ENCODE measurements around the gene TASOR.
A peak's percentile ranks its signal among the peaks of the same experiment; 100 is the strongest.
"Not testable (repeated sequence)": the region's sequence is repeated elsewhere in the genome, so short reads cannot be mapped to it uniquely, and the experiment has no call there.

Gene TASOR

DNA sequence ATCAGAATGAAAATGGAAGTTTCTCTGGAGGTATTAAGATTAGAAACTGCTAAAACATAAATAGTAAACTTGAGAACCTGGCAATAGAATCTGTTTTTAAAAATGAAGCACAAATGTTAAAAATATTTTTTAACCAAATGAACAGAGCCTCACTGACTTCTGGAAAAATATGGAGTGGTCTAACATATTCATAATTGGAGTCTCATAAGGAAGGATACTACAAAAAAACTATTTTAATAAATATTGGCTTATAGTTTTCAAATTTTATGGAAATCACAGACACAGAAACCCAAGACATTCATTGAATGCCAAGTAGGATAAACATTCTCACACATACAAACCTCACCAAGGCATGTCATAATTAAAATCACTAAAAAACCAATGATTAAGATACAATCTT, 23.6 kb upstream of the TASOR start:
- TF ChIP-seq, protein P1, sequence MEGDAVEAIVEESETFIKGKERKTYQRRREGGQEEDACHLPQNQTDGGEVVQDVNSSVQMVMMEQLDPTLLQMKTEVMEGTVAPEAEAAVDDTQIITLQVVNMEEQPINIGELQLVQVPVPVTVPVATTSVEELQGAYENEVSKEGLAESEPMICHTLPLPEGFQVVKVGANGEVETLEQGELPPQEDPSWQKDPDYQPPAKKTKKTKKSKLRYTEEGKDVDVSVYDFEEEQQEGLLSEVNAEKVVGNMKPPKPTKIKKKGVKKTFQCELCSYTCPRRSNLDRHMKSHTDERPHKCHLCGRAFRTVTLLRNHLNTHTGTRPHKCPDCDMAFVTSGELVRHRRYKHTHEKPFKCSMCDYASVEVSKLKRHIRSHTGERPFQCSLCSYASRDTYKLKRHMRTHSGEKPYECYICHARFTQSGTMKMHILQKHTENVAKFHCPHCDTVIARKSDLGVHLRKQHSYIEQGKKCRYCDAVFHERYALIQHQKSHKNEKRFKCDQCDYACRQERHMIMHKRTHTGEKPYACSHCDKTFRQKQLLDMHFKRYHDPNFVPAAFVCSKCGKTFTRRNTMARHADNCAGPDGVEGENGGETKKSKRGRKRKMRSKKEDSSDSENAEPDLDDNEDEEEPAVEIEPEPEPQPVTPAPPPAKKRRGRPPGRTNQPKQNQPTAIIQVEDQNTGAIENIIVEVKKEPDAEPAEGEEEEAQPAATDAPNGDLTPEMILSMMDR (IDR thresholded peaks at IDR 0.05; ENCODE audit: low read depth, low read length), result no peak
- H3K4me3 ChIP-seq (ENCODE audit: low read depth, low read length), result no peak overlapping the region

DNA sequence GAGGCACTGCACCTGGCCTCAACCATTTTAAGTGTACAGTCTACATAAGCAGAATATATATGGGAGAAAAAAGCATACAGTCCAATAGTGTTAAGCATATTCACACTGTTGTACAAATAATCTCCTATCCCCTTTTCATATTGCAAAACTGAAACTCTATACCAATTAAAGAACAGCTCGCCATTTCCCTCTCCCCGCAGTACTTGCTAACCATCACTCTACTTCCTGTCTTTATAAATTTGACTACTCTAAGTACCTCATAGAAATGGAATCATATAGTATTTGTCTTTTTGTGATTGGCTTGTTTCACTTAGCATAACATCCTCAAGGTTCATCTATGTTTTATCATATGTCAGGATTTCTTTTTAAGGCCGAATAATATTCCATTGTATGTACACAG, 21.6 kb upstream of the TASOR start:
- TF ChIP-seq, protein P1 (IDR thresholded peaks at IDR 0.05; ENCODE audit: low read depth, low read length), result no peak

DNA sequence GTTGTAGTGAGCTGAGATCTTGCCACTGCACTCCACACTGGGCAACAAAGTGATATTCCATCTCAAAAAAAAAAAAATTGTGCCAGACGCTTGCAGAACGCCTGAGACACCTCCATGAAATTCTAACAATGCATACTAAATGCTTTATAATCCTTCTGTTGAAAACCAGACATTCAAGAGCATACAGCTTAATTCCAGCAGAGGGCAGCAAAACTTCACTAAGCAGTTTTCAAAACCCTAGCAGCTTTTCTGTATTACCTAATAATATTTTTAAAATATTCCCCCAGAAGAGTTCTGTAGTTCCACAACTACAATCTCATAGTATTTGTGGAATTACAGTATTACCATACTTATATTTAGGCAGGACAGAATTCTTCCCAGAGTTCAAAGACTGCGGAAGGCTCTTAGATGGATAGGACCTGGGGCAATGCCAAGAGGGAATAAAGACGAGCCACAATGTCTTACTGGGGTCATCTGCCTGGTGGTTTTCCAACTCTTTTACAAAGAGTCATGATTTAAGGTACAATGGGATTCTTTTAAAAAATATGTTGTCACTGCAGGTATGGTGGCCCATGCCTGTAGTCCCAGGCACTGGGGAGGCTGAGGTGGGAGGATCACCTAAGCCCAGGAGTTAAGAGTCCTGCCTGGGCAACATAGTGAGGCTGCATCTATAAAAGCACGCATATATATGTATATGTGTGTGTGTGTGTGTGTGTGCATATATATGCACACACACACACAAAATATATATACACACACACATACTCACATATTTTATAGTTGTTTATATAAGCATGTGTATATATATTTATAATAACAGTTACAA, 19.6 kb upstream of the TASOR start:
- TF ChIP-seq, protein P1 (IDR thresholded peaks at IDR 0.05; ENCODE audit: low read depth, low read length), result peak; percentile 68
- no peak overlapping the region for H3K4me3 ChIP-seq (ENCODE audit: low read depth, low read length)

More for the DNA sequence above, 21.6 kb upstream of the TASOR start:
- H3K4me3 ChIP-seq (ENCODE audit: low read depth, low read length), result no peak overlapping the region

DNA sequence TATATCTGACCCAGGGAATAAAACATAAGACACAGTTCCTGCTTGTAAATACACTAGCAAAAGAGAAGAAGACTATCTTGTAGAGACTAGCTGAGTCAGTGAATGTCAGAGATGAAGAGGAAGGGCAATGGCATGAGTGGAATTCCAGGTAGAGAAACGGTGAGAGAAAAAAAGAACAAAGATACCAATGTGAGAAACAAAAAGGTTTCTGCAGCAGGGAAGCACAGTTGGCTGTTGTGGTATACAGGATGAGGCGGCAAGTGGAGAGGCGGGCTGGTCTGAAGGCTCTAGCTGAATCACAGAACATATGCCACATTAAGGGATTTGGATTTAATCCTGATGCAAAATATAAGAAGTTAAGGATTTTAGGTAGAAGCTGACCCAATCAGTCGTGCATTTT, 17.1 kb upstream of the TASOR start:
- no peak overlapping the region for H3K4me3 ChIP-seq (ENCODE audit: low read depth, low read length)
- TF ChIP-seq, protein P1 (IDR thresholded peaks at IDR 0.05; ENCODE audit: low read depth, low read length), result no peak

DNA sequence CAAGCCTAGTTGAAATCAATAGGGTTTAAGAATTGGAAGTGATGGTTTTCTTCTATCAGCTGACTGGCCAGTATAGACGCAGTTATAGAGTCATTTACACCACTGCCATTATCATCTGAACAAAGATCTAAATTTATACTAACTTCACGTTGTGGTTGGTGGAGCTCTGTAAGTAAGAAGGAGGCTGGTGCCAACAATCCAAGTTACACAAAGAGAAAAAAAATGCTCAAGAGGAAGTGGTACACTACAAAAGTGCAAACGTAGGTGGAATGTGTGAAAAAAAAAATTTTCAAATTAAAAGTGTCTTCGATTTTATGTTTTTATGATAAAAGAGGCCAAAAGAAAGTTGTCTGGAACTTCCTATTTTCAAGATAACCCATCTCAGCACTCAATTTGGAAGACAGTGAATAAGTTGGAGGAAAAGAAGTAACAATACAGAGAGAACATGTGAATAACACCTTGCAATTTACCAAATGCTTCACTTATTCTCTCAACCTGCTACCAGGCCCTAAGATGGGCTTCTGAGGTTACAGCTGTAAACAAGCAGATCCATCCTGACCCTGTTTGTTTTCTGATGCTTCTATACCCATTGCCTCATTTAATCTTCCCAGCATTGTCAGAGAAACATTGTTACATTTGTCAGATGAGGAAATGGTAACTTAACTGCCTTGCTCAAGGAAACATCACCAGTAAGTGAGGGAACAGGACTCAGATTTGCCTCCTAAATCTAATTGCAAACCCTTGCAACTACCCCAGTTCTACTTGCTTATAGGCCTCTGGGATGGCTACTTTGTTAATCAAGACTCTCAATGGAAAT, 12.0 kb upstream of the TASOR start:
- TF ChIP-seq, protein P1 (IDR thresholded peaks at IDR 0.05; ENCODE audit: low read depth, low read length), result no peak
- no peak overlapping the region for H3K4me3 ChIP-seq (ENCODE audit: low read depth, low read length)

DNA sequence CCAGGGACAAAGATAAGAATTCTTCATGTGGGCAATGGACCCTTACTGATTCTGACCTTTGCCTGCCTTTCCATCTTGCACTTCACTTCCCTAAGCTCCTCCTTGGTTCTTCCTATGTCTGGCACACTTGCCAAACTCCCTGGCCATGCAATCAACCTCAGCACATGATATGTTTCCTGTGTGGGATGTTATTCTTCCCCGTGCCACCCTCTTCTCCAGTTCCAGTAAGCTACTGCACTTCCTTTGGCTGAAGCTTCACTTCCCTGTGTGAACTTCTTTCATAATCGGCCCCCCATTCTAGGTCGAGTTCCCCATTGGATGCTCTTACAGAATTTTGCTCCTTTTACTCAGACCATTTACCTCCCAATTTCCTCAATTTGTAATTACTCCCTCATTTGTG, 10.7 kb upstream of the TASOR start:
- TF ChIP-seq, protein P1 (IDR thresholded peaks at IDR 0.05; ENCODE audit: low read depth, low read length), result no peak
- H3K4me3 ChIP-seq (ENCODE audit: low read depth, low read length), result no peak overlapping the region

DNA sequence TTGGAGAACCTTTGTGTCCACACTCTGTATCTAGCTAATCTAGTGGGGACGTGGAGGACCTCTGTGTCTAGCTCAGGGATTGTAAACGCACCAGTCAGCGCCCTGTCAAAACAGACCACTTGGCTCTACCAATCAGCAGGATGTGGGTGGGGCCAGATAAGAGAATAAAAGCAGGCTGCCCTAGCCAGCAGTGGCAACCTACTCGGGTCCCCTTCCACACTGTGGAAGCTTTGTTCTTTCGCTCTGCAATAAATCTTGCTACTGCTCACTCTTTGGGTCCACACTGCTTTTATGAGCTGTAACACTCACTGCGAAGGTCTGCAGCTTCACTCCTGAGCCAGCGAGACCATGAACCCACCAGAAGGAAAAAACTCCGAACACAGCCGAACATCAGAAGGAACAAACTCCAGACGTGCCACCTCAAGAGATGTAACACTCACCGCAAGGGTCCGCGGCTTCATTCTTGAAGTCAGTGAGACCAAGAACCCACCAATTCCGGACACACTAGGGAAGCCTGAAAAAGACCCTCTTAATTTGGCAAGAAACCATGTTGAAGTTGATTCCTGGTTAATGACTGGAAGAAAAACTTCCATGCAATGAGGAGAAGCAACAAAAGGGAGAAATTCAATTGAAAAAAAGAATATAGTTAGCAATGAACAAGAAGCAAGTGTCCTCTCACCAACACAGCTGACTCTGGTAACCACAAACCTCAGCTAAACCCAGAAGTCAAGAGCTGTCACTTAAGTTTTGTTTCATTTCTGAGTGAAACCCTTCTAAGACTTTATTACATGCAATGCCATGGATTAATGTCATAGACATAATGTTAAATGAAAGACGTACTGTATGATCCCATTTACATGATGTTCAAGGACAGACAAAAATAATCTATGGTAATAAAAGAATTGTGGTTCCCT, 9.7 kb upstream of the TASOR start:
- H3K4me3 ChIP-seq (ENCODE audit: low read depth, low read length), result not testable (repeated sequence)

DNA sequence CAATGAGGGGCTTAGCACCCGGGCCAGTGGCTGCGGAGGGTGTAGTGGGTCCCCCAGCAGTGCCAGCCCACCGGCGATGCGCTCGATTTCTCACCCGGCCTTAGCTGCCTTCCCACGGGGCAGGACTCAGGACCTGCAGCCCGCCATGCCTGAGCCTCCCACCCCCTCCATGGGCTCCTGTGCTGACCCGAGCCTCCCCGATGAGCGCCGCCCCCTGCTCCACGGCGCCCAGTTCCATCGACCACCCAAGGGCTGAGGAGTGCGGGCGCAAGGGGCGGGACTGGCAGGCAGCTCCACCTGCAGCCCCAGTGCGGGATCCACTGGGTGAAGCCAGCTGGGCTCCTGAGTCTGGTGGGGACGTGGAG, 8.9 kb upstream of the TASOR start:
- H3K4me3 ChIP-seq (ENCODE audit: low read depth, low read length), result not testable (repeated sequence)

All from WI38 (cell line).